CD4-positive, alpha-beta T cell treated with Interleukin-2 at 100 ng/mL for 4 hours (primary cell): Measurements from ENCODE around the gene FBXW7.

ENCODE experiments used
- DNase-seq: peaks from one replicate; pipeline ENCODE4 v3.0.0-alpha.2; 2020; ENCODE audit warnings: low spot score

The FBXW7 gene

GRCh38 chr4:152471251-152471792, 64.6 kb downstream of the FBXW7 start:
- no peak for DNase-seq

- DNase-seq = no peak
Observed at GRCh38 chr4:152468408-152468807, 67.5 kb downstream of the FBXW7 start.

- DNase-seq = no peak
Observed at GRCh38 chr4:152467101-152467500, 68.8 kb downstream of the FBXW7 start.

GRCh38 chr4:152464030-152464823, 71.7 kb downstream of the FBXW7 start:
- DNase-seq = no peak

GRCh38 chr4:152463562-152463961, 72.3 kb downstream of the FBXW7 start:
- no peak for DNase-seq

- DNase-seq = no peak
Observed at GRCh38 chr4:152462695-152463094, 73.2 kb downstream of the FBXW7 start.

- DNase-seq = no peak
Observed at GRCh38 chr4:152462047-152462446, 73.8 kb downstream of the FBXW7 start.

- DNase-seq = no peak
Observed at GRCh38 chr4:152460488-152460887, 75.4 kb downstream of the FBXW7 start.

- no peak for DNase-seq
Observed at GRCh38 chr4:152459326-152459725, 76.6 kb downstream of the FBXW7 start.

- DNase-seq = peak; percentile 10
Observed at GRCh38 chr4:152458801-152459302, 77.0 kb downstream of the FBXW7 start.

GRCh38 chr4:152456609-152457008, 79.3 kb downstream of the FBXW7 start:
- no peak for DNase-seq

- DNase-seq = no peak
Observed at GRCh38 chr4:152455311-152455710, 80.6 kb downstream of the FBXW7 start.

- peak; percentile 18 for DNase-seq
Observed at GRCh38 chr4:152454398-152455011, 81.4 kb downstream of the FBXW7 start.

GRCh38 chr4:152451496-152451895, 84.4 kb downstream of the FBXW7 start:
- DNase-seq = no peak

GRCh38 chr4:152448854-152449253, 87.0 kb downstream of the FBXW7 start:
- DNase-seq = no peak

- DNase-seq = no peak
Observed at GRCh38 chr4:152448038-152448707, 87.7 kb downstream of the FBXW7 start.

GRCh38 chr4:152443859-152444258, 92.0 kb downstream of the FBXW7 start:
- no peak for DNase-seq

GRCh38 chr4:152437561-152437960, 98.3 kb downstream of the FBXW7 start:
- DNase-seq = no peak

- no peak for DNase-seq
Observed at GRCh38 chr4:152436384-152436783, 99.5 kb downstream of the FBXW7 start.

GRCh38 chr4:152434011-152434410, 101.9 kb downstream of the FBXW7 start:
- no peak for DNase-seq

GRCh38 chr4:152431784-152432183, 104.1 kb downstream of the FBXW7 start:
- DNase-seq = no peak

GRCh38 chr4:152431291-152431690, 104.6 kb downstream of the FBXW7 start:
- DNase-seq = no peak

- no peak for DNase-seq
Observed at GRCh38 chr4:152430507-152430906, 105.4 kb downstream of the FBXW7 start.
